ENCODE data around the gene TEAD1. TPM values are rescaled to one million over a fixed set of nuclear protein-coding genes. Genes with fewer than 3 reads are reported as not detected.
A peak's percentile ranks its signal among the peaks of the same experiment; 100 is the strongest.

Gene TEAD1
- polyA plus RNA-seq, 1 experiment: 79.2 TPM

GRCh38 chr11:12680246-12680939, 6.2 kb downstream of the TEAD1 start:
- ChIA-PET POLR2A (interaction anchor here (0.5 to 0.6 kb wide), 2 partner anchors 16 to 182 kb away, joined by 3 read pairs; no protein-coding TSS in a partner anchor), CTCF (interaction anchor here (0.6 to 1.8 kb wide), 7 partner anchors 20 to 663 kb away, joined by 3 to 7 read pairs (median 4); no protein-coding TSS in a partner anchor)
- TF ChIP-seq CTCF (IDR thresholded peaks at IDR 0.05; ENCODE audit: insufficient read depth, low read depth, low read length): no peak
- Histone ChIP-seq H3K27me3 (ENCODE audit: control insufficient read depth, insufficient read depth, low read length) (no peaks in the 10 kb centered on the region), H3K4me3 (ENCODE audit: low read depth, low read length) (no peak overlapping the region), H3K36me3 (ENCODE audit: control insufficient read depth, insufficient read depth, low read length) (no peaks in the 10 kb centered on the region)
- DNase-seq (ENCODE audit: low read depth): peak; percentile 53

GRCh38 chr11:12680940-12681258, 6.7 kb downstream of the TEAD1 start:
- Histone ChIP-seq H3K4me3 (ENCODE audit: low read depth, low read length) (no peak overlapping the region), H3K36me3 (ENCODE audit: control insufficient read depth, insufficient read depth, low read length) (no peaks in the 10 kb centered on the region), H3K27me3 (ENCODE audit: control insufficient read depth, insufficient read depth, low read length) (no peaks in the 10 kb centered on the region)
- CTCF ChIA-PET: interaction anchor here (0.6 to 1.8 kb wide), 7 partner anchors 20 to 663 kb away, joined by 3 to 7 read pairs (median 4); no protein-coding TSS in a partner anchor
- TF ChIP-seq CTCF (IDR thresholded peaks at IDR 0.05; ENCODE audit: insufficient read depth, low read depth, low read length): no peak
- POLR2A ChIA-PET: interaction anchor here (0.6 kb wide), 1 partner anchor 83 kb away, joined by 10 read pairs; no protein-coding TSS in a partner anchor
- no peak for DNase-seq (ENCODE audit: low read depth)

- no peak for DNase-seq (ENCODE audit: low read depth)
- ChIA-PET CTCF (interaction anchor here (0.7 to 1.8 kb wide), 7 partner anchors 19 to 350 kb away, joined by 3 to 7 read pairs (median 4); no protein-coding TSS in a partner anchor), POLR2A (interaction anchor here (0.6 kb wide), 1 partner anchor 84 kb away, joined by 10 read pairs; no protein-coding TSS in a partner anchor)
- H3K36me3 ChIP-seq (ENCODE audit: control insufficient read depth, insufficient read depth, low read length): no peaks in the 10 kb centered on the region
- no peak overlapping the region for H3K4me3 ChIP-seq (ENCODE audit: low read depth, low read length)
- no peaks in the 10 kb centered on the region for H3K27me3 ChIP-seq (ENCODE audit: control insufficient read depth, insufficient read depth, low read length)
- TF ChIP-seq CTCF (IDR thresholded peaks at IDR 0.05; ENCODE audit: insufficient read depth, low read depth, low read length): no peak
Observed at GRCh38 chr11:12681466-12681865, 7.2 kb downstream of the TEAD1 start.

GRCh38 chr11:12682288-12682687, 8.1 kb downstream of the TEAD1 start:
- Histone ChIP-seq H3K4me3 (ENCODE audit: low read depth, low read length) (no peak overlapping the region), H3K36me3 (ENCODE audit: control insufficient read depth, insufficient read depth, low read length) (no peaks in the 10 kb centered on the region), H3K27me3 (ENCODE audit: control insufficient read depth, insufficient read depth, low read length) (no peaks in the 10 kb centered on the region)
- no peak for TF ChIP-seq CTCF (IDR thresholded peaks at IDR 0.05; ENCODE audit: insufficient read depth, low read depth, low read length)
- CTCF ChIA-PET: interaction anchor here (0.7 kb wide), 1 partner anchor 103 kb away, joined by 3 read pairs; no protein-coding TSS in a partner anchor
- no peak for DNase-seq (ENCODE audit: low read depth)
- POLR2A ChIA-PET: no interaction called here

GRCh38 chr11:12682737-12683500, 8.7 kb downstream of the TEAD1 start:
- Histone ChIP-seq H3K27me3 (ENCODE audit: control insufficient read depth, insufficient read depth, low read length) (no peaks in the 10 kb centered on the region), H3K4me3 (ENCODE audit: low read depth, low read length) (no peak overlapping the region), H3K36me3 (ENCODE audit: control insufficient read depth, insufficient read depth, low read length) (no peaks in the 10 kb centered on the region)
- POLR2A ChIA-PET: interaction anchor here (0.6 kb wide), 1 partner anchor 316 kb away, joined by 4 read pairs; no protein-coding TSS in a partner anchor
- TF ChIP-seq CTCF (IDR thresholded peaks at IDR 0.05; ENCODE audit: insufficient read depth, low read depth, low read length): no peak
- no peak for DNase-seq (ENCODE audit: low read depth)
- CTCF ChIA-PET: no interaction called here

All from BJ (cell line).